Ovary (tissue), 9 donors: Measurements from ENCODE around the gene ATPAF1. TPM values are rescaled to one million over a fixed set of nuclear protein-coding genes. Genes with fewer than 3 reads are reported as not detected.
A peak's percentile ranks its signal among the peaks of the same experiment; 100 is the strongest.

ENCODE experiments used
- DNase-seq, 5 donors: peaks; one replicate each; pipeline ENCODE4 v3.0.0-alpha.2; 2019 to 2020
- H3K27ac ChIP-seq, 2 donors: fragments of 200-600 bp; one replicate each; pipeline versions ENCODE4 v1.5.1 to v1.8.0; 2019 to 2022
- H3K27me3 ChIP-seq: fragments of 200-600 bp; one replicate; pipeline ENCODE4 v1.8.0; 2022
- H3K36me3 ChIP-seq: fragments of 200-600 bp; sonication (generic); one replicate; pipeline ENCODE4 v1.5.1; 2019
- H3K4me1 ChIP-seq: one replicate; pipeline ENCODE4 v1.8.1; 2013; ENCODE audit warnings: mild to moderate bottlenecking, moderate library complexity; ENCODE audit not compliant: insufficient read depth
- H3K4me3 ChIP-seq: fragments of 200-600 bp; sonication (generic); one replicate; pipeline ENCODE4 v1.5.1; 2017
- H3K9me3 ChIP-seq, 2 donors: fragments of 200-600 bp in 1 of 2; sonication (generic) in 1 of 2; one replicate each; pipeline versions ENCODE4 v1.5.1 to v1.8.1; 2013 to 2019; ENCODE audit warnings: mild to moderate bottlenecking in 1 of 2, moderate library complexity in 1 of 2
- CTCF ChIP-seq, 3 donors: fragments of 450-650 bp in 2 of 3; fragments of 200-600 bp in 1 of 3; IDR thresholded peaks; one replicate each; pipeline versions ENCODE4 v1.5.1 to v1.8.0; 2016 to 2022; ENCODE audit warnings: antibody characterized with exemption in 3 of 3, mild to moderate bottlenecking in 1 of 3
- EP300 ChIP-seq: sonication (generic); formaldehyde crosslinking; IDR thresholded peaks from one replicate; pipeline ENCODE4 v1.6.1; 2017; ENCODE audit warnings: antibody characterized with exemption
- POLR2A ChIP-seq: fragments of 450-650 bp; IDR thresholded peaks from one replicate; pipeline ENCODE4 v1.6.1; 2017; ENCODE audit warnings: antibody characterized with exemption, mild to moderate bottlenecking, moderate library complexity
- WGBS, 3 donors: extraction: QIAGEN DNeasy Blood & Tissue Kit in 1 of 3; methylation state at CpG; one replicate each; pipeline versions ENCODE4 v1.1.5 to v1.1.7; 2013 to 2017; 5-methylcytosine and 5-hydroxymethylcytosine counted together
- intact Hi-C, 4 donors: fragments of 100-400 bp; cut with DNase I; formaldehyde crosslinking; loops; one replicate each; pipeline versions ENCODE4 v1.11.0 to v1.15.1; 2022 to 2023
- polyA plus RNA-seq, 2 donors: library from polyadenylated mRNA; stranded (reverse); fragments of 200-250 nt in 1 of 2; fragments of 350-450 nt in 1 of 2; fragmentation: Illumina TruSeq in 1 of 2; extraction: RNeasy Lipid Tissue Mini Kit (QIAGEN cat#74804) in 1 of 2; gene quantifications; one replicate each; pipeline ENCODE4 v1.2.3, GENCODE V29; 2013 to 2014
- total RNA-seq, 7 donors: library from RNA; depleted of rRNA in 2 of 7; stranded (reverse); fragments of >200 nt in 2 of 7; fragmentation: NEBNext Ultra II Directional in 3 of 7; extraction: Animal tissue kit (Norgen Biotek cat#: 25700) in 3 of 7; gene quantifications; one replicate each; pipeline versions ENCODE4 v1.1.0 to v1.2.4, GENCODE V29; 2016 to 2023
- donor health status: DM: no; HTN: no; CAD: no; lungs with moderate emphysema.
- donor health status: DM: no; HTN: no; CAD: no.
- donor health status: Bipolar disorder and iron deficiency.
- donor health status: DM: yes; HTN: yes; CAD: no.
- donor health status: DM: no; HTN: no; CAD: no.
- donor health status: DM: yes; HTN: yes; CAD: no.

The ATPAF1 gene
- total and polyA plus RNA-seq, 9 donors = 21.9 to 88.0 (median 29.3) TPM

GRCh38 chr1:46611691-46612221, 56.4 kb downstream of the ATPAF1 start:
- no peak overlapping the region for H3K27ac ChIP-seq
- no peaks in the 10 kb centered on the region for H3K36me3 ChIP-seq
- 72 to 75% (median 74%) methylated on average over 7 of the region's 7 CpGs for WGBS, 3 donors
- no peak overlapping the region for H3K4me3 ChIP-seq
- TF ChIP-seq EP300 (no peak), CTCF (IDR thresholded peaks at IDR 0.05) (no peak), POLR2A (no peak)
- intact Hi-C loops = no loop called here
- peaks cover 7% of the 10 kb centered on the region for H3K4me1 ChIP-seq
- no peaks in the 10 kb centered on the region for H3K9me3 ChIP-seq
- peak in 1 of 5 donors; percentile 29 for DNase-seq
- H3K27me3 ChIP-seq = no peaks in the 10 kb centered on the region

- WGBS, 3 donors = 81 to 89% (median 82%) methylated on average over 7 of the region's 7 CpGs
- intact Hi-C loops = no loop called here
- Histone ChIP-seq H3K9me3 (no peaks in the 10 kb centered on the region), H3K27me3 (no peaks in the 10 kb centered on the region), H3K27ac (no peak overlapping the region), H3K36me3 (no peaks in the 10 kb centered on the region), H3K4me1 (peaks cover 3% of the 10 kb centered on the region), H3K4me3 (no peak overlapping the region)
- no peak for TF ChIP-seq CTCF (IDR thresholded peaks at IDR 0.05)
- no peak for TF ChIP-seq EP300
- TF ChIP-seq POLR2A = no peak
- no peak for DNase-seq
These were observed 60.6 kb downstream of the ATPAF1 start for GRCh38 chr1:46607345-46608130.

- no peak for DNase-seq
- Histone ChIP-seq H3K4me1 (peaks cover 3% of the 10 kb centered on the region), H3K27ac (no peak overlapping the region), H3K36me3 (no peaks in the 10 kb centered on the region), H3K27me3 (no peaks in the 10 kb centered on the region), H3K4me3 (no peak overlapping the region), H3K9me3 (no peaks in the 10 kb centered on the region)
- intact Hi-C loops = no loop called here
- TF ChIP-seq POLR2A = no peak
- TF ChIP-seq EP300 = no peak
- no peak for TF ChIP-seq CTCF (IDR thresholded peaks at IDR 0.05)
- WGBS, 3 donors = 89 to 92% (median 89%) methylated on average over 2 of the region's 2 CpGs
These were observed 61.8 kb downstream of the ATPAF1 start for GRCh38 chr1:46606255-46606965.

GRCh38 chr1:46605232-46605631, 62.9 kb downstream of the ATPAF1 start:
- Histone ChIP-seq H3K4me3 (no peak overlapping the region), H3K27ac (no peak overlapping the region), H3K36me3 (no peaks in the 10 kb centered on the region), H3K27me3 (no peaks in the 10 kb centered on the region), H3K9me3 (no peaks in the 10 kb centered on the region), H3K4me1 (peaks cover 3% of the 10 kb centered on the region)
- 80 to 92% (median 86%) methylated on average over 2 of the region's 2 CpGs for WGBS, 3 donors
- no peak for TF ChIP-seq EP300
- no peak for TF ChIP-seq CTCF (IDR thresholded peaks at IDR 0.05)
- TF ChIP-seq POLR2A = no peak
- intact Hi-C loops = no loop called here
- DNase-seq = no peak
